T follicular helper cell (primary cell): ENCODE measurements around the gene HDAC8.
"Not testable (repeated sequence)": the region's sequence is repeated elsewhere in the genome, so short reads cannot be mapped to it uniquely, and the experiment has no call there.

Experiments
- DNase-seq: peaks from one replicate; pipeline ENCODE4 v3.0.0-alpha.2; 2020; ENCODE audit warnings: low read depth

Gene HDAC8

GRCh38 chrX:72461288-72461687, 111.4 kb downstream of the HDAC8 start:
- DNase-seq: no peak

- DNase-seq: no peak
Measured at GRCh38 chrX:72460715-72461114, 111.9 kb downstream of the HDAC8 start.

- not testable (repeated sequence) for DNase-seq
Measured at GRCh38 chrX:72449034-72449433, 123.6 kb downstream of the HDAC8 start.

DNA sequence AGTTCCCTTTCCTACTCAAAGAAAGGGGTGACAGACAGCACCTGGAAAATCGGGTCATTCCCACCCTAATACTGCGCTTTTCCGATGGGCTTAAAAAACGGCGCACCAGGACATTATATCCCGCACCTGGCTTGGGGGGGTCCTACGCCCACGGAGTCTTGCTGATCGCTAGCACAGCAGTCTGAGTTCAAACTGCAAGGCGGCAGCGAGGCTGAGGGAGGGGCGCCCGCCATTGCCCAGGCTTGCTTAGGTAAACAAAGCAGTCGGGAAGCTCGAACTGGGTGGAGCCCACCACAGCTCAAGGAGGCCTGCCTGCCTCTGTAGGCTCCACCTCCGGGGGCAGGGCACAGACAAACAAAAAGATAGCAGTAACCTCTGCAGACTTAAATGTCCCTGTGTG, 131.9 kb downstream of the HDAC8 start:
- not testable (repeated sequence) for DNase-seq

DNA sequence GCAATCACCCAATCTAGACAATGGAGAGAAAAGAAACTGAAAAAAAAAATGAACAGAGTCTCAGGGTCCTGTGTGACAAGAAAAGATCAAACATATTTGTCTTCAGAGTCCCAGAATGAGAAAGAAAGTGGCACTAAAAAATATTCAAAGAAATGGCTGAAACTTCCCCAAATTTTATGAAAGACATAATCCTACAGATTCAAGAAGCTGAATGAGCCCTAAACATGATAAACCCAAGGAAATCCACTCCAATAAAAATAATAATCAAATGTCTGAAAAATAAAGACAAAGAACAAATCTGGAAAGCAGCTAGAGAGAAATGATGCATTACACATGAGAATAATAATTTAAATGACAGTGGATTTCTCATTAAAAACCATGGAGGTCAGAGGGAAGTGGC, 136.6 kb downstream of the HDAC8 start:
- no peak for DNase-seq

GRCh38 chrX:72430405-72430968, 142.2 kb downstream of the HDAC8 start:
- DNase-seq: no peak

DNA sequence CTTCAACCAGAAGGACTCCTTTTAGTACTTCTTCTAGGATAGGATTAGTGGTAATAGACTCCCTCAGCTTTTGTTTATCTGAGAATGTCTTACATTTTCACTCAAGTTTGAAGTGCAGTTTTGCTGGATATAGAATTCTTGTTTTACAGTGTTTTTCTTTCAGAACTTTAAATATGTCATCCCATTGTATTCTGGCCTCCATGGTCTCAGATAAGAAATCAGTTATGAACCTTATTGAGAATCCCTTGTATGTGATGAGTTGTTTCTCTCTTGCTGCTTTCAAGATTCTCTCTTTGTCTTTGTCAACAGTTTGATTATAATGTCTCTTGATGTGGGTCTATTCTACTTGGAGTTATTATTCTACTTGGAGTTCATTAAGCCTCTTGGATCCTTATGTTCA, 150.8 kb downstream of the HDAC8 start:
- no peak for DNase-seq

DNA sequence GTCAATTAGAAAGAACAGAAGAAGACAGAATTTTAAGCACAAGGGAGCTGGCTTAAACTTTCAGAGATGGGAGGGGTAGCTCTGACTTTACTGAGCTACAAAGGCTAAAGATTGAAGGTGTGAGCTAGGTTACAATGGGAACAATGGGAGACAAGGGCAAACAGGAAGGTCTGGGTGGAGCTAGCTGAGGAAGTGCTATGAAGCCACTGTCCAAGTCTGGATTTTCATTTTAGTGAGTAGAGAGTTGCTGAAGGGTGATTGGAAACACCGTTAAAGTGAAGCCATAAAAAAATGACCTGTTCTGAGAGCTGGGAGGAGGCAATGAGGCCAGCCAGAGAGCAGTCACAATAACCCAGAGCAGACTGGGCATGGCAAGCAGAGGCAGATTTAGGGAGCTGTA, 162.7 kb downstream of the HDAC8 start:
- DNase-seq: no peak

DNA sequence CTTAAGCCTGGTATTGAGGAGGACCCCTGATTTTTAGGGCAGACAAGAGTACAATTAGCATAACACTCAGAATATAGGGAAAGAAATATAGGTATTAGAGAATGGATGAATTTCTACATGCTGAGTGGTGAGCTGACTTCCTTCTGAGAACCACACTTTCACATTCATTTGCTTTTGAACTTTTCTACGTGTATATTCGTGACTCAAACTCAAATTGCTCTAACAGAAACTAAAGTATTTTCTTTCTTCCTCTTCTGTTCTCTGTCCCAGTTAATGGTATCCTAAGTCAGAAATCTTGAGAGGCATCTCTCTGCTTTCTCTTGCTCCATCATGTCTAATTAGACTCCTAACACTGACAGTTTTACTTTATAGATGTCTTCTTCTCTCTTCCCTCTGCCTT, 163.8 kb downstream of the HDAC8 start:
- no peak for DNase-seq

DNA sequence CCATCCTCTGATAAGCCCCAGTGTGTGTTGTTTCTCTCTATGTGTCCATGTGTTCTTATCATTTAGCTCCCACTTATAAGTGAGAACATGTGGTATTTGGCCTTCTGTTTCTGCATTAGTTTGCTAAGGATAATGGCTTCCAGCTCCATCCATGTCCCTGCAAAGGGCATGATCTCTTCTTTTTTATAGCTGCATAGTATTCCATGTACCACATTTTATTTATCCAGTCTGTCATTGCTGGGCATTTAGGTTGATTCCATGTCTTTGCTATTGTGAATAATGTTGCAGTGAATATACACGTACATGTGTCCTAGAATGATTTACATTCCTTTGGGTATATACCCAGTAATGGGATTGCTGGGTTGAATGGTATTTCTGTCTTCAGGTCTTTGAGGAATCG, 167.5 kb downstream of the HDAC8 start:
- DNase-seq: not testable (repeated sequence)

- no peak for DNase-seq
Measured at GRCh38 chrX:72402614-72403013, 170.0 kb downstream of the HDAC8 start.

DNA sequence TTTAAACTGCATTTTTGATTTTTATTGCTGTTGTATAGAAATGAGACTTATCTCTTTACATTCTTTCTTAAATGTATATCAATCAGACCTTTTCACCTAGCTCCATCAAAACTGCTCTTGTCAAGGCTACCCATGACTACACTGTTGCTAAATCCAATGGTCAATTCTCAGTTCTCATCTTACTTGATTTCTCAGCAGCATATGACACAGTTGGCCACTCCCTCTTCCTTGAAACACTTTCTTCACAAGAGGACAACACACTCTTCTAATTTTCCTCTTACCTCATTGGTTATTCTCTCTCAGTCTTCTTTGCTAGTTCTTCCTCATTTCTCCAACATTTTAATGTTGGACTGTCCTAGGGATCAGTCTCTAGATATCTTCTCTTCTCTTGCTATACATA, 172.8 kb downstream of the HDAC8 start:
- no peak for DNase-seq

DNA sequence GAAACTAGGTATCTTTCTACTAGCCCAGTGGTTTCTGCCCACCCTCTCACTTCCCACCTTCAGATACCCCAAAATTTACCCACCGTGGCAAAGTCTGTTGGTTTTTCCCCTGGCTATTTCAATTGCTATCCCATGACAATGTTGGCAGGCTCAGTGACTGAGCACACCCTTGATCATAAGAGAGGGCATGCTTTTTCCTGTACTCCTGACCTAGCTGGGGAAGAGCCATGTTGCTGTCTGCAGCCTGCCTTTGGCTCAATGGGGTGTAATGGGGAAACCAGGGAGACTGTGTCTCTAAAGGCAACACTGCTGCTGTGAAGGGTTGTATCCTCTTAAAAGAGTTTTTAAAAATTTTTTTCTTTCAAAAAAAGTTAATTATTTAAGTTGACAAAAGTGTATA, 176.5 kb downstream of the HDAC8 start:
- DNase-seq: no peak

GRCh38 chrX:72395237-72395636, 177.4 kb downstream of the HDAC8 start:
- no peak for DNase-seq

- DNase-seq: no peak
Measured at GRCh38 chrX:72394518-72395170, 178.0 kb downstream of the HDAC8 start.

DNA sequence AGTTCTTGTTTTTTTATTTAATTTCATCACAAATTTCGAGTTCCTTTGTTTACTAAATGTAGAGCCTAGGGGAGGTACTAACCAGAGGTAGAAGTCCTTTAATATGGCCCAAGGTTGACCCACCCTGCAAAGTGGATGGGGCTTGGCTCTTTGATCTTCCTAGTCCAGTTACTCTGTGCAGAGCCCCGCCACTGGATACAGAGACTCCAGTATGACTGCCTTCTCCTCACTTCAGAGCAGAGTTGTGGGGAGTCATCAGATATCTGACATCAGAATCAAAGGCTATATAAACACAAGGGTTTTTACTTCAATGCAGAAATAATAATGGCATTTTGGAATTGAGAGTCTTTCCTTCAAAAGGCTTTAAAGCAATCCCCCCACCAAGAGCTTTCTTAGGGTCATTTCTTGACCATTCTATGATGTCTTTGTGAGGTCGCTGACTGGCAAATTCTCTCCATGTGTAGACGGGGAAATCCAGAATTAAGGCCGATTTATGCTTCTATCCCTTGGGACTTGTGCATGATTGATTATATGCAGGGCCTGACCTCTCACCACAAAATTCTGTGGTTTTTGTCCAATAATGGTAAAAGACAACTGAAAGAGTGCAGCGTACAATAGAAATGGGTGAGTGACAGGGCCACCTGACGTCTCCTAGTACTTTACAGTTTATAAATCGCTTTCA, 178.7 kb downstream of the HDAC8 start:
- DNase-seq: no peak

DNA sequence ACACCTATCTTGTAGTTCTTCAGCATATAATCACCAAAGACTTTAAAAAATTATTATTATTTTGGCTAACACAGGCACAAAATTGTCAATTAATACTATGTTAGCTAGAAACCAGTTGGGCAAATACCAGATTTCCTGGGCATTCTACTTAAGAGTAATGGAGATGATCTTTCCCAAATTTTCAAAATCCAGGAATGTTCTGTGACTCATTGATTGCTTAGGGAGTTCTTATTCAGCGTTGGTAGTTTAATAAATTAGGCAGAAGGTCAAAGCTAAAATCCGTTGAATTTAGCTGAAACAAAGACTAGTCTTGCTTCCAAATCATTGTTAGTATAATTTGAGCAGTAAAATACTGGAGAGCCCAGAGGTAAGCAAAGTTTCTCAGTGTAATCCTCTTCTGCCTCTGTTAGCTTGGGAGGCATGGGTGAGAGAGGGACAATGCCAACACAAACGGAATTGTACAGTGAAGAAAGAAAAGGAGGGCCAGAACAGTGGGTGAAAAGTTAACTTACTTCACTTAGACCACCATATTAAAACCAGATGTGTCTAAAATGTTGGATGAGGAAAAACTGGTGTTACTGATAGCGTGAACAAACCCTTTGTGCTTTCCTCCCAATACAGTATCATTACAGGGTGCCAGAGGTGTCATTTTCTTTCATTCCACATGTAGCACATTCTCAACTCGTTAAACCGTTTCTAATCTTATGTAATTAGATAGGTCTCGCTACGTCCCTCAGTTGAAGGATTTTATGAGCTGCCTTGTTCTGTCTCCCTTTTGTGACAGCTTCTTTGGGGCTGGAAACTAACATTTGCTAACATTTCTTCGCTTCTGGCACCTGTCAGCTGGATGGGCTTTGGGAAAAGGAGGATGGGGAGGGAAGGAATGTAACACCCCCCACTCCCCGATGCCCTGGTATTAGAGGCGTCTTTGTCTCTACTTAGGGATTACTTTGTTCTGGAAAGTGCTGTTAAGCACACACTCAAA, 179.5 kb downstream of the HDAC8 start:
- no peak for DNase-seq

- no peak for DNase-seq
Measured at GRCh38 chrX:72392042-72392441, 180.6 kb downstream of the HDAC8 start.

DNA sequence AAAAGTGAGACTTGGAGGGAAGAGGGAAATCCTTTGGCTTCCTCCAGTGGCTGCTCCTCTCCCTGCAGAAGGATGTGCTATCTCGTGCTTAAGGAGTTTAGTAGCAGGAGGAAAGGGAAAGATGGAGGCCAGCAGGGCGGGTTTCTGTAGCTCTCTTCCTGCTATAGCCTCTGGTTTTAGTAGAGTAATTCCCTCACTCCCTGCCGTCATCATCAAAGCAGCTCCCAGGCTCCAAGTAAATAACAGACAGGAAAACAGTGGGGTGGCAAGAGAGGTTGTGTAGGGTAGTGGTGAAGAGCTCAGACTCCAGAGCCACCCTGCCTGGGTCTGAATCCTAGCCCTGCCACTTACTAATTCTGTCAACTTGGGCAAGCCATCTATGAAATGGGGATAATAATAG, 185.4 kb downstream of the HDAC8 start:
- DNase-seq: no peak

DNA sequence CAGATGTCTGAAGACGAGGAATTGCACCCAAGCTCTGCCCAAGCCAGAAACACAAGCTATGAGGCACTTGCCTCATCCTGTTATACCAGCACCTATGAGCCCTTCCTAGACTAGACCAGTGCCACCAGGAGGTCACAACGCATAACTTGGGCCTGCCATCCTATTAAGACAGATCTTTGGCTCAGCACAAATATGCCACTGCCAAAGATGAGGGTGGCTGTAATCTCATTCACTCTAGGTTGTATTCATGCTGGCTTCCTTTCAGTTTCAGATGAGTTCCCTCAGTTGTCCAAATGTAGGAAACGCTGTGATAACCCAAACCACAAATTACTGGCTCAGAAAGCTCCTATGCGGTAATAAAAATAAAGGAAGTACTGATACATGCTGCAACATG, 190.4 kb downstream of the HDAC8 start:
- DNase-seq: no peak

DNA sequence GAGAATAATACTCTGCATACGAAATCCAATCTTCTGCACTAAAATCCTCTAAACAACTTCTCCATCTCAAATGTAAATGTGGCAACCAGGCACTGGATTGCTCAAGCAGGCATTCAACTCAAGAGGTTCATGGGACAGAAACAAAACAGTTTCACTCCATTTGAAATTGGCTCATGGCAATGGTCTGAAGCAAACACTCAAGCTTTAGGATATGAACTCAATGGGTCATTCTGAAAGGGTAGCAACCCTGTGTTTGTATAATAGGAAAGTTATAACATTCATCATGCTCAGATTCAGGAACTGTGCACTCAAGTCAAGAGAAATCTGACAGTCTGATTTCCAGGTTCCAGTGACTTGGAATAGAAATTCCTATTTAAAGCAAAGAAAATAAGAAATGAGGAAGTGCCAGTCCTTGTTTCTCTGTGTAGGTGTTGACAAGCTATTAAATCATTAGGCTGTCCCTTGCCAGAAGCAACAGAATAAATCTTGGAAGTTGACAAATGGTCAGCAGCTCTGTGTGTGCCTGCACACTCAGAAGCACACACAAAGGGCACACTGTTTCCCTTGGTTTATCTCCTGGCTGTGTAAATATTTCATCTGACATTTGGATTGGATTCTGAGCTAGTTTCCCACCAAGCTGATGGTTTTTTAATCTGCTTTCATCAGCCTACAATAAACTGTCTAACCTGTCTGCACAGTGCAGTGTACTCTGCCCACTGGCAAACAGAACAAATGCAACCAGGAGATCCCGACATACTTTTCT, 191.0 kb downstream of the HDAC8 start:
- DNase-seq: no peak

DNA sequence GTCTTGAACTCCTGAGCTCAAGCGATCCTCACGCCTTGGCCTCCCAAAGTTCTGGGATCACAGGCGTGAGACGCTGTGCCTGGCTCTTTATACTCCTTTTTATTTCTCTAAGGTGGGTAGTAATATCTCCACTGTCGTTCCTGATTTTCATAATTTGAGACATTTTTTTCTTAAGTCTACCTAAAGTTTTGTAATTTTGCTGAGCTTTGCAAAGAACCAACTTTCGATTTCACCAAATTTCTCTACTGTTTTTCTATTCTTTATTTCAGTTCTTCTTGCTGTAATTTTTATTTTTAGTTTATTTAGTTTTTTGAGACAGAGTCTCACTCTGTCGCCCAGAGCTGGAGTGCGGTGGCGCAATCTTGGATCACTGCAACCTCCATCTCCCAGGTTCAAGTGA, 196.5 kb downstream of the HDAC8 start:
- no peak for DNase-seq
